K562 (cell line): ENCODE results near the gene ZNF426. TPM values are rescaled to one million over a fixed set of nuclear protein-coding genes. Genes with fewer than 3 reads are reported as not detected.

Source experiments
- ATAC-seq: fragments of 200-7000 bp; cut with Tn5 transposase; 3 replicates; pipeline ENCODE4 v1.9.1; 2020; ENCODE audit warnings: moderate library complexity
- BruUV-seq: library from RNA; stranded (reverse); fragments of 400-500 nt; replicated peaks from 2 replicates; lab custom pipeline; 2021; lab: Mats Ljungman, UMichigan
- CTCF ChIA-PET: fragments of 300-600 bp; formaldehyde crosslinking; extraction: SDS; loops from one replicate; lab custom pipeline; 2021; ENCODE audit warnings: low intra/inter-chr PET ratio; lab: Yijun Ruan, JAX
- POLR2A ChIA-PET: fragments of 300-600, 350-650 bp; sonication (Branson Sonifier 250); formaldehyde crosslinking; extraction: SDS; loops from one replicate; lab custom pipeline; 2021; ENCODE audit warnings: antibody characterized with exemption, inconsistent platforms; lab: Yijun Ruan, JAX
- DNase-seq, 4 experiments: peaks; one replicate each; pipeline versions ENCODE4 v3.0.0 to v3.0.0-alpha.2; 2011 to 2018; ENCODE audit warnings: low spot score in 3 of 4, mixed read lengths in 3 of 4; ENCODE audit errors: extremely low read depth in 1 of 4
- FAIRE-seq: peaks from 2 replicates; lab custom pipeline; 2011; peaks lifted over from hg19 to GRCh38; lab: Jason Lieb, UNC
- H2AFZ ChIP-seq: 2 replicates; pipeline ENCODE4 v1.6.0; 2011; ENCODE audit warnings: low read depth, low read length, control low read depth, inconsistent platforms
- H3K27ac ChIP-seq: fragments of 200-600 bp; 3 replicates; pipeline ENCODE4 v1.8.0; 2011; ENCODE audit warnings: low read depth, mild to moderate bottlenecking, control low read depth, inconsistent platforms, low read length, moderate library complexity, mixed read lengths; ENCODE audit errors: extremely low read depth
- H3K27me3 ChIP-seq, 2 experiments: fragments of 300-600 bp in 1 of 2; 2 replicates in 1 of 2; 3 replicates in 1 of 2; pipeline versions ENCODE4 v1.6.0 to v1.8.0; 2011; ENCODE audit warnings: inconsistent platforms in 2 of 2, low read length in 2 of 2, mild to moderate bottlenecking in 1 of 2, mixed read lengths in 1 of 2, moderate library complexity in 1 of 2; ENCODE audit not compliant: control insufficient read depth in 2 of 2, insufficient read depth in 2 of 2
- H3K36me3 ChIP-seq: fragments of 300-600 bp; 3 replicates; pipeline ENCODE4 v1.8.0; 2011; ENCODE audit warnings: mild to moderate bottlenecking, low read length, inconsistent platforms; ENCODE audit not compliant: control insufficient read depth, insufficient read depth
- H3K4me1 ChIP-seq, 2 experiments: fragments of 200-600 bp in 1 of 2; replicated peaks in 1 of 2; 2 replicates in 1 of 2; 3 replicates in 1 of 2; pipeline versions ENCODE4 v1.5.1 to v1.8.0; 2011; ENCODE audit warnings: inconsistent platforms in 2 of 2, low read length in 2 of 2, mild to moderate bottlenecking in 1 of 2, mixed read lengths in 1 of 2, moderate library complexity in 1 of 2; ENCODE audit not compliant: control insufficient read depth in 2 of 2, insufficient read depth in 2 of 2
- H3K4me2 ChIP-seq: 2 replicates; pipeline ENCODE4 v1.6.1; 2011; ENCODE audit warnings: low read length, control low read depth, inconsistent platforms, mixed read lengths; ENCODE audit not compliant: insufficient read depth
- H3K4me3 ChIP-seq: fragments of 200-600 bp; sonication (generic), shearing (Covaris generic); 2 replicates; pipeline ENCODE4 v1.5.1; 2016; ENCODE audit warnings: control low read depth, inconsistent platforms
- H3K79me2 ChIP-seq: fragments of 200-600 bp; 3 replicates; pipeline ENCODE4 v1.8.0; 2011; ENCODE audit warnings: low read length, inconsistent platforms; ENCODE audit not compliant: control insufficient read depth, insufficient read depth
- H3K9ac ChIP-seq, 2 experiments: 2 replicates each; pipeline versions ENCODE4 v1.6.0 to v1.6.1; 2011; ENCODE audit warnings: low read depth in 2 of 2, low read length in 2 of 2, control low read depth in 1 of 2, inconsistent platforms in 1 of 2, mild to moderate bottlenecking in 1 of 2, mixed read lengths in 1 of 2; ENCODE audit not compliant: insufficient read depth in 1 of 2
- H3K9me1 ChIP-seq: one replicate; pipeline ENCODE4 v1.6.0; 2011; ENCODE audit warnings: inconsistent platforms, mild to moderate bottlenecking, low read length, moderate library complexity; ENCODE audit not compliant: control insufficient read depth, insufficient read depth
- H3K9me3 ChIP-seq: replicated peaks from 2 replicates; pipeline ENCODE4 v1.5.1; 2011; ENCODE audit warnings: low read depth, low read length, inconsistent platforms; ENCODE audit not compliant: control insufficient read depth, insufficient read depth
- H4K20me1 ChIP-seq: replicated peaks from 2 replicates; pipeline ENCODE4 v1.6.1; 2011; ENCODE audit warnings: low read length, inconsistent platforms, mixed read lengths; ENCODE audit not compliant: control insufficient read depth, insufficient read depth
- KLF1 ChIP-seq: fragments of 450-650 bp; IDR thresholded peaks from 2 replicates; pipeline ENCODE4 v1.6.1; 2016; ENCODE audit warnings: missing genetic modification characterization, missing compliant biosample characterization
- MAFG ChIP-seq: fragments of 450-650 bp; conservative IDR thresholded peaks from 2 replicates; pipeline ENCODE4 v1.6.1; 2016; ENCODE audit warnings: missing genetic modification characterization, missing compliant biosample characterization
- MITF ChIP-seq: IDR thresholded peaks from 2 replicates; pipeline ENCODE4 v1.6.1; 2014; ENCODE audit warnings: antibody characterized with exemption
- MTA2 ChIP-seq: fragments of 450-650 bp; IDR thresholded peaks from 2 replicates; pipeline ENCODE4 v1.6.1; 2016; ENCODE audit warnings: low read depth
- NFIC ChIP-seq: fragments of 450-650 bp; IDR thresholded peaks from 2 replicates; pipeline ENCODE4 v1.6.1; 2017; ENCODE audit warnings: mild to moderate bottlenecking, inconsistent platforms
- TARDBP ChIP-seq: fragments of 450-650 bp; IDR thresholded peaks from 2 replicates; pipeline ENCODE4 v1.6.1; 2016
- TFAM ChIP-seq: fragments of 250-450 bp; sonication (Bioruptor Pico); conservative IDR thresholded peaks from 2 replicates; pipeline ENCODE4 v1.5.0; 2021; ENCODE audit warnings: mild to moderate bottlenecking, moderate library complexity
- XRCC3 ChIP-seq: fragments of 450-650 bp; IDR thresholded peaks from 2 replicates; pipeline ENCODE4 v1.6.1; 2017; ENCODE audit warnings: mild to moderate bottlenecking, moderate library complexity
- ZBTB40 ChIP-seq, 2 experiments: fragments of 450-650 bp in 1 of 2; sonication (generic) in 1 of 2; formaldehyde crosslinking in 1 of 2; IDR thresholded peaks; 2 replicates each; pipeline versions ENCODE4 v1.7.1 to v1.9.0; 2016 to 2022; ENCODE audit warnings: inconsistent platforms in 1 of 2, mild to moderate bottlenecking in 1 of 2, missing genetic modification reagents in 1 of 2
- ZEB2 ChIP-seq: fragments of 450-650 bp; IDR thresholded peaks from 2 replicates; pipeline ENCODE4 v1.6.1; 2016
- WGBS: fragments of 100-300 bp; shearing (Covaris generic); methylation state at CpG from one replicate; pipeline ENCODE4 v1.1.6; 2016; ENCODE audit warnings: low coverage, mixed read lengths; ENCODE audit not compliant: insufficient coverage; ENCODE audit errors: missing lambda C conversion rate; 5-methylcytosine and 5-hydroxymethylcytosine counted together
- in situ Hi-C: fragments of 300-500 bp; cut with MboI; formaldehyde crosslinking; loops from 4 replicates; pipeline ENCODE4 v1.15.0; 2018; ENCODE audit warnings: inconsistent platforms, mixed read lengths
- intact Hi-C: fragments of 100-400 bp; cut with micrococcal nuclease; formaldehyde crosslinking; loops from 2 replicates; pipeline ENCODE4 v1.14.2; 2022
- polyA plus RNA-seq, 8 experiments: library from polyadenylated mRNA; depleted of rRNA in 4 of 8; stranded (reverse) in 5 of 8; unstranded in 3 of 8; fragments of >200 nt; fragmentation: Nextera tagmentation in 2 of 8; fragmentation: Illumina TruSeq in 1 of 8; extraction: Ambion mirVana in 2 of 8; extraction: Trizol in 1 of 8; gene quantifications; 2 replicates each; pipeline versions ENCODE4 v1.2.1 to v1.2.3, GENCODE V29; 2011 to 2014; ENCODE audit warnings: inconsistent platforms in 1 of 8, missing spikeins in 1 of 8
- total RNA-seq, 7 experiments: library from RNA; depleted of rRNA in 6 of 7; stranded (reverse); fragments of >200 nt in 6 of 7; fragmentation: Illumina TruSeq in 2 of 7; extraction: Trizol in 2 of 7; gene quantifications; 2 replicates each; pipeline versions ENCODE4 v1.2.1 to v1.2.3, GENCODE V29; 2011 to 2021; ENCODE audit warnings: low replicate concordance in 1 of 7
- TF ChIP-seq, protein P1 (sequence below): fragments of 450-650 bp; IDR thresholded peaks from 2 replicates; pipeline ENCODE4 v1.6.1; 2016; ENCODE audit warnings: antibody characterized with exemption

ZNF426 gene
- total and polyA plus RNA-seq, 9 of the 15 experiments (the other 6 are each of a cell fraction or from before 2014, with no cell fraction given), result 3.2 to 14.3 (median 6.9) TPM

GRCh38 chr19:9528757-9529336 is 9.6 kb downstream of the ZNF426 start:
- ATAC-seq (no peak), DNase-seq (no peak), FAIRE-seq (no peak)
- in situ Hi-C loops, result no loop called here
- no peak overlapping the region for H3K4me2 ChIP-seq
- no peaks in the 10 kb centered on the region for H4K20me1 ChIP-seq
- peaks cover 52% of the 10 kb centered on the region for H3K9me3 ChIP-seq
- 100% methylated on average over 5 of the region's 5 CpGs for WGBS
- ChIA-PET CTCF (no interaction called here), POLR2A (no interaction called here)
- no peak overlapping the region for H3K27ac ChIP-seq
- intact Hi-C loops, result no loop called here
- BruUV-seq, result TSS peak; percentile 11
- H3K9ac ChIP-seq, result no peak overlapping the region
- H3K79me2 ChIP-seq, result no peaks in the 10 kb centered on the region
- no peaks in the 10 kb centered on the region for H3K27me3 ChIP-seq
- H3K4me1 ChIP-seq, result no peaks in the 10 kb centered on the region
- no peak overlapping the region for H3K4me3 ChIP-seq
- no peak overlapping the region for H2AFZ ChIP-seq
- peaks cover 53% of the 10 kb centered on the region for H3K36me3 ChIP-seq
- H3K9me1 ChIP-seq, result no peaks in the 10 kb centered on the region
- no peak for TF ChIP-seq ZBTB40 (IDR thresholded peaks at IDR 0.05)
- TF ChIP-seq ZBTB40 (CRISPR knock-in tag; IDR thresholded peaks at IDR 0.05), result no peak
- TF ChIP-seq XRCC3, result peak; percentile 88
- no peak for TF ChIP-seq MAFG (tag)
- no peak for TF ChIP-seq MITF
- TF ChIP-seq MTA2, result no peak
- no peak for TF ChIP-seq NFIC
- TF ChIP-seq, protein P1, sequence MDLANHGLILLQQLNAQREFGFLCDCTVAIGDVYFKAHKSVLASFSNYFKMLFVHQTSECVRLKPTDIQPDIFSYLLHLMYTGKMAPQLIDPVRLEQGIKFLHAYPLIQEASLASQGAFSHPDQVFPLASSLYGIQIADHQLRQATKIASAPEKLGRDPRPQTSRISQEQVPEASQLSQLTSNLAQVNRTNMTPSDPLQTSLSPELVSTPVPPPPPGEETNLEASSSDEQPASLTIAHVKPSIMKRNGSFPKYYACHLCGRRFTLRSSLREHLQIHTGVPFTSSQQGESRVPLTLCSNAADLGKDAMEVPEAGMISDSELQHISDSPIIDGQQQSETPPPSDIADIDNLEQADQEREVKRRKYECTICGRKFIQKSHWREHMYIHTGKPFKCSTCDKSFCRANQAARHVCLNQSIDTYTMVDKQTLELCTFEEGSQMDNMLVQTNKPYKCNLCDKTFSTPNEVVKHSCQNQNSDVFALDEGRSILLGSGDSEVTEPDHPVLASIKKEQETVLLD, result no peak
- TF ChIP-seq ZEB2, result peak; percentile 52; the same call in 1 of the 2 replicates
- TF ChIP-seq KLF1 (tag), result no peak
- no peak for TF ChIP-seq TFAM
- no peak for TF ChIP-seq TARDBP
